Measurements from ENCODE around the gene CRB1.
A peak's percentile ranks its signal among the peaks of the same experiment; 100 is the strongest.
"Not testable (repeated sequence)": the region's sequence is repeated elsewhere in the genome, so short reads cannot be mapped to it uniquely, and the experiment has no call there.

CRB1 gene

DNA sequence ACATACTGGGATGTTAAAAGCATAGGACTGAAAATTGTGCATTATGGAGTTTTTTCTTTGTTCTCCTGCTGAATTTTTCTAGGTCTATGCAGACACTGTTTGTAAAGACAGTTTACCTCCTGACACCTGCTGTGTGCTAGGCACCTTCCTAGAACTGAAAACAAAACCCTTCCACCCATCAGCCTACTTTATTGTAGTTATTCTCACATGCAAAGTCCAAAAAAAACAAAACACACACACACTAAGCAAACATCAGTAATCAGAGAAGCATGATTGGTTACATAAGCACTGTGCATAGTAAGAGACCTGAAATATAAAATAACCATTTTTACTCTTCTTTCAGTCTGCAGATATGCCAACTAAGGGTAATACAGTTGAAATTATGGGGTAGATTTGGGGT is 195.1 kb downstream of the CRB1 start:
- peak; percentile 67 for DNase-seq (ENCODE audit: low read depth, low spot score)

DNA sequence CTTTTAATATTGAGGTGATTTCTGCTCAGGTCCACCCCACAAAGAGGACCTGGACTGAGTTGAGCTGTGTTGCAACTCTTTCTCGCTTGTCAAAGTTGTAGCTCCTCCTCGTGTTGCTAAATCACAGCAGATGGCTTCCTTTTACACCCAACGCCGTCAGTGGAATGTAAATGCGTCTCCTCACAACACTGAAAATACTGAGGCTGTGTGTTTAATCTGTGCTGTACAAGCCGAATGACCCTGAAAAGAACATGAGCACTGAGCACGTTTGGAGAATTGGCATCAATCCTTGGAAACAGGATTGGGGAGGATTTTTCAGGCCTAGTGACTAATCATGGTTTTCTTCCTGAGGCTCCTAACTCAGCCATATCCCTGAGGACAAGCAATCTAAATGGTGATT is 196.0 kb downstream of the CRB1 start:
- peak; percentile 46 for DNase-seq (ENCODE audit: low read depth, low spot score)

DNA sequence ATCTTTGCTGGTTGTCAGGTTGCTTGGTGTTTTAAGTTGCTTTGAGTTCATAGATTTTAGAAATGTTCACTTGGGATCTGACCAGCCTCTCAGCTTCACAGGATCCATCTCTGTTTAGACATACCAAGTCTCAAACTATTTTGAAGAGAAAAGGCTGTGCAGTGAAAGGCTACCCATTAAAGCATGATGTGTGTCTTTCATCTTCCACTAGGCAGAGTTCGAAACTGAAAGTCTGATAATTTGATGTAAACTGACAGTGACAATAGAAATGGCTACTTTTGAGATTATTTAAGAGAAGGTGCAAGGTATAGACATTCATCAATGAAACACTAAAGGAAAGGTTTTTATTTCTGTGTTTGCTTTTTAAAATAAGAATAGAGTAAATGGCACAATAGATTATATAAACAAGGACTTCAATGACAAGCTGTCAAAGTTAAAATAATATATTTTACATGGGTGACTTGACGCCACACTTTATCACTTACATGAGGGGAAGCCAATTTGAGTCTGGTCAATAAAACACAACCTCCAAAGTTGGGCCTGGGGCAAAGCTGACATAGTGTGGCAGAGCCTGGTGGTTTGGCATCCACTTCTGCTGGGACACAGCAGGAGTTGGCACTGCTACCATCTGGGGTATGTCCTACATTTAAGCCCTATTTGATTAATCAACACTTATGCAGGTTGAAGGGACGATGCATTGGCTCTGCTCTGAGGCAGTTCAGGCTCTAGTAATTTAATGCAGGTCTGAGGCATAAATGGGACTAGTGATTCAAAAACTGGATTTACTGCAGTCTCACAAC is 197.7 kb downstream of the CRB1 start:
- no peak for DNase-seq (ENCODE audit: low read depth, low spot score)

DNA sequence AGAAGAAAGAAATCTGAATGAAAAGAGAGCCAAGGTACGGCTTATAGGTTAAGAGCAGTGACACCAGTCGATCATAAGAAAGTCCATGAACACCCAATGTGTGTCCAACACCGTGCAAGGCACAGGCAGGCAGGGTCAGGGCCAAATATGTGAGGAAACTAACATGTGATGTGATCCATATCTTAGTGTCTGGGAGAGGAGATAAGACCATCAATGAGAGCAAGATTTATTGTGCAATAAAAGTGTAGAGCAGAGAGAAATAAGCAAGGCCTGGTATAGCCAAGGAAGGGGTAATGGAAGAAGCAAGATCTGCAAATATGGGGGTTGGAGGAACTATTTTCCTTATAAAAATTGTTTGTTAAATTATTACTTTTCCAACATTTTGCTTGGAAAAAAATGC is 198.8 kb downstream of the CRB1 start:
- DNase-seq (ENCODE audit: low read depth, low spot score), result no peak

DNA sequence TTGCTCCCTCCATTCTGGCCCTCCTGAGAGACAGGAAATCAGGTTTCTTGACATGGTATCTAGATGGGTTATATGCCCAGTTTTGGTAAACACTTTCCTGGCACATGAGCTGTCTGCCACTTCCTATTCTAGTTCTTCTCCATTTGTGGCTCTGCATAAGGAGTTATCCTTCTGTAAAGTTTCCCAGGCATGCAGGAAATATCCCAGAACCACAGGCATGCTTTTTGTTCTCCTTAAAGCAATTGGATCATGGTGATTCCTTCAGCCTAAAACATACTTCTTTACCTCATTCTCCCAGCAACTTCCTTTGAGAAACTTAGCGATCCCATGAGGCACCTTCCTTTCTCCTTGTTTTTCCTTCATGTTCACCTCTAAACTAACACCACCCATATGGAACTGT is 199.8 kb downstream of the CRB1 start:
- no peak for DNase-seq (ENCODE audit: low read depth, low spot score)

DNA sequence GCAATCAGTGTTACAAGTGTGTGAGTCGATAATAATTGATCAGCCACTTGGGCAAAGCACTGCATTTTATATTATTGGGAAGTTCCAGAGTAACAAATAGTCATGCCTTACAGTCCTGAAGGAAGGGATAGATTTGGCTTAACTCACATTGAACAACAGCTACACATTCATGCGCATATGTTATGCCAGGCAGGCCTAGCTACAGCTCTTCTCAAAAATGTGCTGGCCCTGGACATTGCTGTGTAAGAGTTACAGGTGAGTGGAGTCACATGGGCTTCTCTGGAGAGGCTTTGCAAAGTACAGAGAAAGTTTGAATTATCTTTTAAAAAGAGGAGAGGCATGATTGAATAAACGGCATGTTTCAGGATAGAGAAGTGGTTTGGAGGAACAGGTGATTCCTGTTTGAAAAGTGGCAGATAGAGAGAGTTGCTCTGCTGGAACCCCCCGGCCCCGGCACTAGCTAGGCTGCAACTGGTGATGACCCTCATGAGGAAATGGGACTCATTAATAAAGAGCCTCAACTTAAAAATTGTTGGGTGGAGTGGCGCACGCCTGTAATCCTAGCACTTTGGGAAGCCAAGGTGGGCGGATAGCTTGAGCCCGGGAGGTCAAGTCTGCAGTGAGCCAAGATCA is 200.6 kb downstream of the CRB1 start:
- no peak for DNase-seq (ENCODE audit: low read depth, low spot score)

GRCh38 chr1:197469620-197470210 is 201.7 kb downstream of the CRB1 start:
- no peak for DNase-seq (ENCODE audit: low read depth, low spot score)

DNA sequence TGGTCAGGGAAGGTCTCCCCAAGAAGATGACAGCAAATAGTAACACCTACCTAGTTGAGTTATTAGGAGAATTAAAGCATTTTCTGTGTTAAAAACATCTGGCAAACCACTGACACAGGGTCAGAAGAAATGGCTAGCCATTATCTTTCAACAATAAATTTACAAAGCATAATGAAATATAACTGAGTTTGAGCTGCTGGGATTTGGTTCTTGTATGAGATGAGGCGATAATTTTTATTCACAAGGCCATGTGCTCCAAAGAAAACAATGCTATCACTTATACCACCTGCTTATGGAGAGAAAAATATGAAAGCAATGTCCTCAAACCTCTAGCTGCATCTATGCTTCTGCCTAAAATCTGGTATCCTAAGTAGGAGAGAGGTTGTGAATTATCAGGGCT is 202.3 kb downstream of the CRB1 start:
- DNase-seq (ENCODE audit: low read depth, low spot score), result no peak

DNA sequence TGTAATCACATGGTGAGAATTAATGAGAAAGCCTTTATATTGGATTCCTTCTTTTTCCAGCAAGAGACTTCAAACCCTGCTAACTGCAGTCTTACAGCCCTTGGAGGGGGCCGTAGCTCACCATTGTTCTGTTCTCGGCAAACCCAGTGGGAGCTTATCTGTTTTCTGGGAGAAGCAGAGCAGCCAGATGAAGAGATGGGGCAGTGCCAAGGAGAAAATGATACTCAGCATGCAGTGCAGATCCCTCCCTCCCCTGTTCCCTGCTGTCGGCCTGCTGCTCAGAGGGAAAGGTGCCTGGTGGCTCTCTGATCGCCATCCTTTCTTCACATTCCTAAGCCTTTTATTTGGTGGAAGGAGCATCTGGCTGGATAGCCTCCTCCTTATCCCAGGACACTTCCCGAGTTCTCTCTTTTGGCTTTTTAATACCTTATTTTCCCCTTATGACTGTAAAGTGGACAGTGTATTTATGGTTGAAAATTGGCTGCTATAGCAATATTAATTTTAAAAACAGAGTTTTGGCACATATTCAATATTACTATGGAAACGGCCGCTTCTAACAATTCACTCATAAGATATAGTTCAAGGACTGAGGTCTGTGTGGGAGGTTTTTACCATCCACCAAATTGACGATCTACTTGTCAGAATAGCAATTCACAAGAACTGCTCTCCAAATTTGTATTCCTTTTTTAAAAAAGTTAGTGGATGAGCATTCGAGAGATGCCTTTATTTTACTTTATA is 203.4 kb downstream of the CRB1 start:
- no peak for DNase-seq (ENCODE audit: low read depth, low spot score)

GRCh38 chr1:197472141-197472540 is 204.1 kb downstream of the CRB1 start:
- DNase-seq (ENCODE audit: low read depth, low spot score), result no peak

DNA sequence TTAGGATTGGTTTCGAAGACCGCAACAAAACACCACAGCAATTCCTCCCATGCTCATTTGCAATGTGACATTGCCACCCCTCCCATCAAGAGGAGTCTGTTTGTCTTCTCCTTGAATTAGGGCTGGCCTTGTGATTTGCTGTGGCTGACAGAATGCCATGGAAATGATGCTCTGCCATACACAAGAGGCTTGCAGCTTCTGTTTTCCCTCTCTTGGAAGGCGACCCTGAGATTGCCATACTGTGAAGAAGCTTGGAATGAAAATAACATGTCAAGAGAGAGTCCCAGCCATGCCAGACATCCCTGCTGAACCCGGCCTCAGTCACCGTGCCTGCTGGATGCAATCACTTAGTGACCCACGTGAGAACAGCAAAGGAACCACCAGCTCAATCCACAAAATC is 212.4 kb downstream of the CRB1 start:
- no peak for DNase-seq (ENCODE audit: low read depth, low spot score)

GRCh38 chr1:197481101-197481500 is 213.0 kb downstream of the CRB1 start:
- DNase-seq (ENCODE audit: low read depth, low spot score), result no peak

GRCh38 chr1:197485790-197486189 is 217.7 kb downstream of the CRB1 start:
- DNase-seq (ENCODE audit: low read depth, low spot score), result no peak

DNA sequence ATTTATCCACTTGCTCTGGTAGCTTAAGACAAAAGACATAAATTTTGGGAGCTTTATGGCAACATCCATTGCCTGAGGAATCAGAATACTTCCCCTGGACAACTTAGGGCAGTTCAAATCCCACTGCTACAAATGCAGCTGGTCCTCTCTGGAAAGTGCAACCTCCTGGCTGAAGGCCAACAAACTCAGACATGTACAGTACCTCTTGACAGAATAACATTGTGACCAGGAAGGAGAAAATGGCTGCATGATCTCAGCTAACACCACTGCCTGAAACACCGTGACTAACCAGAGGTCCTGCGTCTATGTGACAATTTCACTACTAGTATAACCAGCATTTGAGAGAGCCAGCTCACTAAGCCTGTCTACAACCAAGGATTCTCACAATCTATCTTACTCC is 218.9 kb downstream of the CRB1 start:
- DNase-seq (ENCODE audit: low read depth, low spot score), result no peak

DNA sequence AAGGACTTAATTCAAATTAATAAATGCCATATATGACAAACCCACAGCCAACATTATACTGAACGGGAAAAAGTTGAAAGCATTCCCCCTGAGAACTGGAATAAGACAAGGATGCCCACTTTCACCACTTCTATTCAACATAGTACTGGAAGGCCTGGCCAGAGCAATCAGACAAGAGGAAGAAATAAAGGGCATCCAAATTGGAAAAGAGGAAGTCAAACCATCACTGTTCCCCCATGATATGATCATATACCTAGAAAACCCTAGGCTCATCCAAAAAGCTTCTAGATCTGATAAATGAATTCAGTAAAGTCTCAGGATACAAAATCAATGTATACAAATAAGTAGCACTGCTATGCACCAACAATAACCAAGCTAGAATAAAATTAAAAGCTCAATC is 223.5 kb downstream of the CRB1 start:
- DNase-seq (ENCODE audit: low read depth, low spot score), result not testable (repeated sequence)

GRCh38 chr1:197496722-197497121 is 228.7 kb downstream of the CRB1 start:
- no peak for DNase-seq (ENCODE audit: low read depth, low spot score)

DNA sequence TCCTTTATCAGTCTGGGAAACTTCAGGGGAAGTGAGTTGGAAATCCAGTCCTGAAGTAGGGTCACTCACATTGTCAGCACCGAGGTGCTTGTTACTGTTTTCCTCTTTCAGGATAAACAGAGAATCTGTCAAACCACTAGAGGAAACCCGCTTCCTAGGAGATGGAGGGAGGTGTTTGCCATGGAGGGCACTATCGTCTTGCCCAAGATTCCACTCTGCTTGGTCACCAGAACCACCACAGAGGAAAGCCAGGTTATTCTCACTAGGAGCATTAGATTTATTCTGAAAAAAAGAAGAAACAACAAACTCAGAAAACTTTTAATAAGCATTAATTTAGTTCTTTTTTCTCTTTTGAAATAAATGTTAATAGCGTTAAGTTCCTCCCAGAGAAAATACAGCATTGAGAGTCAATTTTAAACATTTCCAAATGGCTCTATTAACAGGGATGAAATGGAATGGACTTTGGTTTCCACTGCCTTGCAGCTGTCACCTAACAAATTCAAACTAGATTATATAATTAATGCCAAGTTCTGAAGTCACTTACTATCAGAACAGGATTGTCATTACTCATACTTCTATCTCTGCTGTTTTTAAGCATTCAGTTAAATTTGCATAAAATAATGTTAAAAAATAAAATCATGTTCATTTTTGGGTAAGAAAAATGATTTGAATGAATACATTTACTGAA is 242.8 kb downstream of the CRB1 start:
- no peak for DNase-seq (ENCODE audit: low read depth, low spot score)

GRCh38 chr1:197515421-197515820 is 247.4 kb downstream of the CRB1 start:
- DNase-seq (ENCODE audit: low read depth, low spot score), result no peak

DNA sequence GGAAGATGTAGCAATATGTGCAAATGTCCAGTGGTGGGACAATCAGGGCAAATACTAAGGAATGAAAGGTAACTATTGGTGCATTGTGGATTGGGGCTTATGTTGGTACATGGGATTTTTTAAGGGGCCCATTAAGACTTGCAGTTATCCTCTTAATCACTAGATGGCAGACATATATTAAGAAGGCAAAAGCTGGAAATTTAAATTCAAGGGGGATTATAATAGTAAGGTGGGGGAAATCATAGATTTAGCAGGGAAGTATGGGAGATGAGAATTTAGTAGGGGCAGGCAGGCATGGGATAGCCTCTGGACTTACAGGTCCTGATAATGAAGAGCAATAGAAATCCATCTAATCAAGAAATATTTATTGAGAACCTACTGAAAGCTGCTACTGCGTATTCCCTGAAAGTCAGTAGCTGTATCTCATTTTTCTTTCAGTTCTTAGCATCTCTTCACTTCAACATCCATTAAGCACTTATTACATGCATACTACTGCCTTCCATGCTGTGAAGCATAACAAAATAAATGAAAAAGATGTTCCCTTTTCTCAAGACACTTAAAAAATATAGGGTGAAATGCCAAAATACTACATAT is 251.8 kb downstream of the CRB1 start:
- no peak for DNase-seq (ENCODE audit: low read depth, low spot score)

GRCh38 chr1:197521118-197521739 is 253.2 kb downstream of the CRB1 start:
- DNase-seq (ENCODE audit: low read depth, low spot score), result no peak

All from smooth muscle cell of the brain vasculature (primary cell).